ENCODE results near the gene BRIP1. TPM values are rescaled to one million over a fixed set of nuclear protein-coding genes. Genes with fewer than 3 reads are reported as not detected.

BRIP1 gene
- total RNA-seq, 2 donors from 2014 or later = 24.2 to 25.5 TPM

GRCh38 chr17:61646482-61646881 lies 216.8 kb downstream of the BRIP1 start:
- H3K9me3 ChIP-seq (ENCODE audit: control insufficient read depth, low read length) = peaks cover 9% of the 10 kb centered on the region
- Mint-ChIP-seq H3K27me3 (ENCODE audit: insufficient read depth) (no peaks in the 10 kb centered on the region), H3K36me3 (ENCODE audit: low read depth) (no peaks in the 10 kb centered on the region), H3K4me3 (no peak overlapping the region), H3K9me3 (peaks cover 10% of the 10 kb centered on the region), H3K4me1 (no peaks in the 10 kb centered on the region), H3K27ac (no peak overlapping the region)
- no peak overlapping the region for H3K27ac ChIP-seq (ENCODE audit: low read depth, low read length)
- no peak overlapping the region for H3K4me3 ChIP-seq (ENCODE audit: low read length)
- H3K36me3 ChIP-seq (ENCODE audit: control insufficient read depth, insufficient read depth, low read length) = no peaks in the 10 kb centered on the region
- DNase-seq = no peak
- no peak for TF ChIP-seq CTCF (conservative IDR thresholded peaks at IDR 0.05)
- no peak overlapping the region for H3K9ac ChIP-seq (ENCODE audit: extremely low read depth, low read length, poor library complexity, severe bottlenecking)
- no peaks in the 10 kb centered on the region for H3K27me3 ChIP-seq (ENCODE audit: control insufficient read depth, insufficient read depth, low read length, poor library complexity, severe bottlenecking)
- no peaks in the 10 kb centered on the region for H3K4me1 ChIP-seq (ENCODE audit: control insufficient read depth, insufficient read depth, low read length)

- Histone ChIP-seq H3K27me3 (ENCODE audit: control insufficient read depth, insufficient read depth, low read length, poor library complexity, severe bottlenecking) (no peaks in the 10 kb centered on the region), H3K4me3 (ENCODE audit: low read length) (no peak overlapping the region), H3K4me1 (ENCODE audit: control insufficient read depth, insufficient read depth, low read length) (no peaks in the 10 kb centered on the region), H3K36me3 (ENCODE audit: control insufficient read depth, insufficient read depth, low read length) (no peaks in the 10 kb centered on the region), H3K9me3 (ENCODE audit: control insufficient read depth, low read length) (peaks cover 3% of the 10 kb centered on the region), H3K27ac (ENCODE audit: low read depth, low read length) (no peak overlapping the region), H3K9ac (ENCODE audit: extremely low read depth, low read length, poor library complexity, severe bottlenecking) (no peak overlapping the region)
- DNase-seq = no peak
- H3K9me3 Mint-ChIP-seq = peaks cover 6% of the 10 kb centered on the region
- H3K27me3 Mint-ChIP-seq (ENCODE audit: insufficient read depth) = no peaks in the 10 kb centered on the region
- no peak for TF ChIP-seq CTCF (conservative IDR thresholded peaks at IDR 0.05)
- H3K4me1 Mint-ChIP-seq = no peaks in the 10 kb centered on the region
- H3K4me3 Mint-ChIP-seq = no peak overlapping the region
- no peak overlapping the region for H3K27ac Mint-ChIP-seq
- WGBS, 2 experiments (ENCODE audit: insufficient coverage in 1 of 2, insufficient read length in 1 of 2) = 89 to 94% methylated on average over 2 to 3 of the region's 3 CpGs
- H3K36me3 Mint-ChIP-seq (ENCODE audit: low read depth) = no peaks in the 10 kb centered on the region
Measured at GRCh38 chr17:61645920-61646319, 217.4 kb downstream of the BRIP1 start.

GRCh38 chr17:61644800-61645774 lies 218.2 kb downstream of the BRIP1 start:
- no peak overlapping the region for H3K4me3 ChIP-seq (ENCODE audit: low read length)
- no peaks in the 10 kb centered on the region for H3K27me3 ChIP-seq (ENCODE audit: control insufficient read depth, insufficient read depth, low read length, poor library complexity, severe bottlenecking)
- H3K27ac ChIP-seq (ENCODE audit: low read depth, low read length) = no peak overlapping the region
- H3K4me3 Mint-ChIP-seq = no peak overlapping the region
- no peak for TF ChIP-seq CTCF (conservative IDR thresholded peaks at IDR 0.05)
- no peak for DNase-seq
- H3K36me3 ChIP-seq (ENCODE audit: control insufficient read depth, insufficient read depth, low read length) = no peaks in the 10 kb centered on the region
- peaks cover 1% of the 10 kb centered on the region for H3K9me3 Mint-ChIP-seq
- 75% methylated on average over 1 of the region's 2 CpGs; no CpG with 5 or more reads in 1 of the 2 experiments for WGBS, 2 experiments (ENCODE audit: insufficient coverage in 1 of 2, insufficient read length in 1 of 2)
- H3K4me1 Mint-ChIP-seq = no peaks in the 10 kb centered on the region
- no peaks in the 10 kb centered on the region for H3K36me3 Mint-ChIP-seq (ENCODE audit: low read depth)
- H3K27me3 Mint-ChIP-seq (ENCODE audit: insufficient read depth) = no peaks in the 10 kb centered on the region
- no peaks in the 10 kb centered on the region for H3K9me3 ChIP-seq (ENCODE audit: control insufficient read depth, low read length)
- H3K27ac Mint-ChIP-seq = no peak overlapping the region
- no peak overlapping the region for H3K9ac ChIP-seq (ENCODE audit: extremely low read depth, low read length, poor library complexity, severe bottlenecking)
- H3K4me1 ChIP-seq (ENCODE audit: control insufficient read depth, insufficient read depth, low read length) = no peaks in the 10 kb centered on the region
